RWPE2 (cell line): Measurements from ENCODE around the gene NADK.
"Not testable (repeated sequence)": the region's sequence is repeated elsewhere in the genome, so short reads cannot be mapped to it uniquely, and the experiment has no call there.

Experiments used
- ATAC-seq: fragments of 200-7000 bp; cut with Tn5 transposase; 3 replicates; pipeline ENCODE4 v1.9.1; 2021; ENCODE audit warnings: low read depth
- DNase-seq: peaks from one replicate; pipeline ENCODE4 v3.0.0-alpha.2; 2020; ENCODE audit warnings: low spot score
- H3K27ac ChIP-seq: fragments of 450-650 bp; 2 replicates; pipeline ENCODE4 v1.5.1; 2017; ENCODE audit warnings: mild to moderate bottlenecking; ENCODE audit not compliant: poor library complexity, severe bottlenecking
- H3K27me3 ChIP-seq: fragments of 250-450 bp; sonication (Bioruptor Pico); 2 replicates; pipeline ENCODE4 v1.5.1; 2021; ENCODE audit warnings: mild to moderate bottlenecking, moderate library complexity; ENCODE audit not compliant: insufficient read depth, poor library complexity, severe bottlenecking
- H3K36me3 ChIP-seq: fragments of 250-450 bp; sonication (Bioruptor Pico); 2 replicates; pipeline ENCODE4 v1.5.1; 2020; ENCODE audit warnings: low read depth, mild to moderate bottlenecking, moderate library complexity
- H3K4me1 ChIP-seq: fragments of 250-450 bp; sonication (Bioruptor Pico); 2 replicates; pipeline ENCODE4 v1.5.1; 2021; ENCODE audit warnings: mild to moderate bottlenecking, moderate library complexity; ENCODE audit not compliant: insufficient read depth, poor library complexity, severe bottlenecking
- H3K4me3 ChIP-seq: fragments of 250-450 bp; sonication (Bioruptor Pico); 2 replicates; pipeline ENCODE4 v1.5.1; 2021; ENCODE audit warnings: mild to moderate bottlenecking, moderate library complexity; ENCODE audit not compliant: severe bottlenecking
- H3K9me3 ChIP-seq: fragments of 250-450 bp; sonication (Bioruptor Pico); 2 replicates; pipeline ENCODE4 v1.5.1; 2021; ENCODE audit warnings: mild to moderate bottlenecking, moderate library complexity; ENCODE audit not compliant: severe bottlenecking
- CTCF ChIP-seq: fragments of 450-650 bp; IDR thresholded peaks from one replicate; pipeline ENCODE4 v1.5.1; 2017; ENCODE audit warnings: mild to moderate bottlenecking, moderate library complexity; ENCODE audit not compliant: poor library complexity, severe bottlenecking

The NADK gene

GRCh38 chr1:1724035-1724864 lies 54.0 kb downstream of the NADK start, which contains the start of gene CDK11A:
Gene CDK11A, minus strand, starts transcription at chr1:1724357. Its CDS starts 1,539 bp downstream, at chr1:1722818.
- Histone ChIP-seq H3K4me3 (peak within 1 kb of the TSS; percentile 59), H3K27ac (peak within 1 kb of the TSS; percentile 70), H3K36me3 (peaks cover 19% of the 10 kb centered on the region)
- not testable (repeated sequence) for H3K4me1 ChIP-seq, H3K9me3 ChIP-seq, H3K27me3 ChIP-seq
- TF ChIP-seq CTCF, result peak; percentile 55
- ATAC-seq (peak; percentile 88), DNase-seq (peak; percentile 98)

- no peak for ATAC-seq
Measured at GRCh38 chr1:1721201-1721600, 57.1 kb downstream of the NADK start.

GRCh38 chr1:1715109-1715883 lies 63.0 kb downstream of the NADK start:
- not testable (repeated sequence) for H3K27ac ChIP-seq, H3K27me3 ChIP-seq, H3K4me1 ChIP-seq, H3K4me3 ChIP-seq, DNase-seq, ATAC-seq, H3K9me3 ChIP-seq
- H3K36me3 ChIP-seq, result peaks cover 12% of the 10 kb centered on the region

More at GRCh38 chr1:1721201-1721600, 57.1 kb downstream of the NADK start:
- Histone ChIP-seq H3K27ac (no peak overlapping the region), H3K9me3 (no peaks in the 10 kb centered on the region), H3K4me1 (no peaks in the 10 kb centered on the region), H3K4me3 (no peak overlapping the region), H3K36me3 (peaks cover 24% of the 10 kb centered on the region), H3K27me3 (no peaks in the 10 kb centered on the region)
- no peak for TF ChIP-seq CTCF
- no peak for DNase-seq

GRCh38 chr1:1707897-1708296 lies 70.4 kb downstream of the NADK start:
- H3K36me3 ChIP-seq, H3K4me1 ChIP-seq, H3K27ac ChIP-seq, ATAC-seq, H3K4me3 ChIP-seq, DNase-seq, H3K27me3 ChIP-seq, H3K9me3 ChIP-seq: not testable (repeated sequence)

- not testable (repeated sequence) for H3K36me3 ChIP-seq, H3K27me3 ChIP-seq, ATAC-seq, H3K9me3 ChIP-seq, H3K27ac ChIP-seq, H3K4me3 ChIP-seq, H3K4me1 ChIP-seq
- peak; percentile 35 for DNase-seq
Measured at GRCh38 chr1:1707241-1707640, 71.0 kb downstream of the NADK start.

- not testable (repeated sequence) for ATAC-seq, H3K36me3 ChIP-seq, H3K27me3 ChIP-seq, H3K27ac ChIP-seq, H3K4me3 ChIP-seq, H3K9me3 ChIP-seq, H3K4me1 ChIP-seq
- DNase-seq, result peak; percentile 15
Measured at GRCh38 chr1:1705623-1706022, 72.6 kb downstream of the NADK start.

- not testable (repeated sequence) for ATAC-seq, H3K36me3 ChIP-seq, H3K27ac ChIP-seq, H3K4me1 ChIP-seq, H3K27me3 ChIP-seq, H3K4me3 ChIP-seq, H3K9me3 ChIP-seq
- peak; percentile 56 for DNase-seq
Measured at GRCh38 chr1:1704284-1704957, 73.8 kb downstream of the NADK start.
